Measurements from ENCODE around the gene NFAM1.

The NFAM1 gene

GRCh38 chr22:42383287-42383686, 48.9 kb downstream of the NFAM1 start:
- no peak for DNase-seq (ENCODE audit: low read depth)

GRCh38 chr22:42380769-42381551, 51.2 kb downstream of the NFAM1 start:
- DNase-seq (ENCODE audit: low read depth): no peak

GRCh38 chr22:42379966-42380537, 52.2 kb downstream of the NFAM1 start:
- no peak for DNase-seq (ENCODE audit: low read depth)

GRCh38 chr22:42376711-42377554, 55.3 kb downstream of the NFAM1 start:
- DNase-seq (ENCODE audit: low read depth): no peak

- no peak for DNase-seq (ENCODE audit: low read depth)
These were observed 56.2 kb downstream of the NFAM1 start for GRCh38 chr22:42375982-42376381.

GRCh38 chr22:42372976-42373375, 59.2 kb downstream of the NFAM1 start:
- no peak for DNase-seq (ENCODE audit: low read depth)

- no peak for DNase-seq (ENCODE audit: low read depth)
These were observed 60.7 kb downstream of the NFAM1 start for GRCh38 chr22:42371501-42371900.

GRCh38 chr22:42371099-42371498, 61.1 kb downstream of the NFAM1 start:
- DNase-seq (ENCODE audit: low read depth): no peak

GRCh38 chr22:42369250-42370041, 62.8 kb downstream of the NFAM1 start:
- peak; percentile 74 for DNase-seq (ENCODE audit: low read depth)

- peak; percentile 10 for DNase-seq (ENCODE audit: low read depth)
These were observed 63.6 kb downstream of the NFAM1 start for GRCh38 chr22:42368379-42369249.

GRCh38 chr22:42367980-42368378, 64.2 kb downstream of the NFAM1 start:
- DNase-seq (ENCODE audit: low read depth): no peak

GRCh38 chr22:42366806-42367581, 65.2 kb downstream of the NFAM1 start:
- DNase-seq (ENCODE audit: low read depth): no peak

GRCh38 chr22:42365942-42366695, 66.1 kb downstream of the NFAM1 start:
- no peak for DNase-seq (ENCODE audit: low read depth)

GRCh38 chr22:42365111-42365865, 66.9 kb downstream of the NFAM1 start:
- no peak for DNase-seq (ENCODE audit: low read depth)

- DNase-seq (ENCODE audit: low read depth): no peak
These were observed 67.5 kb downstream of the NFAM1 start for GRCh38 chr22:42364604-42365110.

GRCh38 chr22:42363892-42364291, 68.3 kb downstream of the NFAM1 start:
- no peak for DNase-seq (ENCODE audit: low read depth)

- no peak for DNase-seq (ENCODE audit: low read depth)
These were observed 70.7 kb downstream of the NFAM1 start for GRCh38 chr22:42361523-42361922.

- no peak for DNase-seq (ENCODE audit: low read depth)
These were observed 71.9 kb downstream of the NFAM1 start for GRCh38 chr22:42360348-42360747.

Data from stimulated activated CD8-positive, alpha-beta memory T cell treated with anti-CD3 and anti-CD28 coated beads, Interleukin-12 subunit alpha, Interleukin-12 subunit beta, amount 100 ng/mL, for 4 hours (primary cell).